ENCODE measurements around the gene SYNGR4. TPM values are rescaled to one million over a fixed set of nuclear protein-coding genes. Genes with fewer than 3 reads are reported as not detected.
A peak's percentile ranks its signal among the peaks of the same experiment; 100 is the strongest.

The SYNGR4 gene
- total RNA-seq, 2 donors from 2014 or later: not detected

GRCh38 chr19:48373567-48373966 lies 9.4 kb downstream of the SYNGR4 start:
- Histone ChIP-seq H3K27ac (no peak overlapping the region), H3K4me1 (peaks cover 3% of the 10 kb centered on the region), H3K27me3 (no peaks in the 10 kb centered on the region), H3K36me3 (no peaks in the 10 kb centered on the region), H3K9ac (ENCODE audit: low read depth in 2 of 2, low read length in 2 of 2) (no peak overlapping the region), H3K9me3 (no peaks in the 10 kb centered on the region), H3K4me3 (no peak overlapping the region)
- no peak for DNase-seq
- intact Hi-C loops (cut with DNase I): loop anchor here (10.0 kb wide), 1 partner anchor 309 kb away; no protein-coding TSS in a partner anchor
- TF ChIP-seq CTCF (IDR thresholded peaks at IDR 0.05): no peak

GRCh38 chr19:48378194-48378570 lies 14.0 kb downstream of the SYNGR4 start:
- no peak for DNase-seq
- Histone ChIP-seq H3K27ac (no peak overlapping the region), H3K4me1 (no peaks in the 10 kb centered on the region), H3K4me3 (no peak overlapping the region), H3K9me3 (no peaks in the 10 kb centered on the region), H3K36me3 (peaks cover under 1% of the 10 kb centered on the region), H3K27me3 (no peaks in the 10 kb centered on the region), H3K9ac (ENCODE audit: low read depth in 2 of 2, low read length in 2 of 2) (no peak overlapping the region)
- intact Hi-C loops (cut with DNase I): loop anchor here (10.0 kb wide), 1 partner anchor 313 kb away; no protein-coding TSS in a partner anchor
- TF ChIP-seq CTCF (IDR thresholded peaks at IDR 0.05): no peak

DNA sequence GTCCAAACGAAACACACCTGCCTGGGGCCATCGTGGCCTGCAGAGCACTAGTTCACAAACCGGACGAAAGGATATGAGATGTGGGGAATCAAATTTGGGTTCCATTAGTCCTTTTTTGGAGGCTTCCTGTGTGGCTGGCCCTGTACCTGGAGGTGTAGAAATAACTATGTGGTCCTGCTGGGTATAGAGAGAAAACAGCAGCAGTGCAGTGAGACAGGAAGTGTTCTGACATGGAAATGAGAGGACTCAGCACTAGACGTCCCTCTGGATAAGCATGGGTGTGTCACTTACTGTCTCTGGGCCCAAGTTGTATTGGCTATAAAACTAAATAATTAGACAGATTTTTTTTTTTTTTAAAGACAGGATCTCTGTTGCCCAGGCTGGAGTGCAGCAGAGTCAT lies 14.9 kb downstream of the SYNGR4 start:
- H3K4me1 ChIP-seq: no peaks in the 10 kb centered on the region
- no peaks in the 10 kb centered on the region for H3K9me3 ChIP-seq
- TF ChIP-seq CTCF (IDR thresholded peaks at IDR 0.05): no peak
- peak; percentile 26 for DNase-seq
- no peak overlapping the region for H3K4me3 ChIP-seq
- no peak overlapping the region for H3K27ac ChIP-seq
- peaks cover 5% of the 10 kb centered on the region for H3K36me3 ChIP-seq
- no peak overlapping the region for H3K9ac ChIP-seq (ENCODE audit: low read depth in 2 of 2, low read length in 2 of 2)
- no peaks in the 10 kb centered on the region for H3K27me3 ChIP-seq
- intact Hi-C loops (cut with DNase I): loop anchor here (10.0 kb wide), 1 partner anchor 314 kb away; no protein-coding TSS in a partner anchor

GRCh38 chr19:48381178-48381950 lies 17.2 kb downstream of the SYNGR4 start:
- H3K36me3 ChIP-seq: peaks cover 19% of the 10 kb centered on the region
- H3K4me1 ChIP-seq: no peaks in the 10 kb centered on the region
- no peak for DNase-seq
- H3K9ac ChIP-seq (ENCODE audit: low read depth in 2 of 2, low read length in 2 of 2): no peak overlapping the region
- no peak overlapping the region for H3K4me3 ChIP-seq
- no peaks in the 10 kb centered on the region for H3K27me3 ChIP-seq
- no peaks in the 10 kb centered on the region for H3K9me3 ChIP-seq
- TF ChIP-seq CTCF (IDR thresholded peaks at IDR 0.05): no peak
- intact Hi-C loops (cut with DNase I): no loop called here
- no peak overlapping the region for H3K27ac ChIP-seq

DNA sequence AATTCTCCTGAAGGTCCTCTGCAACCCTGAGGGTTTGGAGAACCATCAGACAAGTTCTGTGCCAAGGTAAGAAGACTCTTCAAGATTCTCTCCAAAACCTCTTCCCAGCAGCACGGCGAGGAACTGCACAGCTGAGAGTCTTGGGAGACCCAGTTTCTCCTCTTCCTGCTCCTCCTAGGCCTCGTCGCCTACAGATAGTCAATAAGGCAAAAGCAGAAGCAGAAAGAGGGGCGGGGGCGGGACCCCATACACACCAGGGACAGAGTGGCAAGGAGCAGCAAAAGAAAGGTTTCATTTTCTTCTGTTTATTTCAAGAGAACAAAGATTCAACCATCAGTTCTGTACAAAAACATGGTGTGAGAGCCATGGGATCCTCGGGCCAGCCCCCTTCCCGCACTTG lies 18.1 kb downstream of the SYNGR4 start:
- H3K9ac ChIP-seq (ENCODE audit: low read depth in 2 of 2, low read length in 2 of 2): no peak overlapping the region
- H3K4me3 ChIP-seq: no peak overlapping the region
- peaks cover 19% of the 10 kb centered on the region for H3K36me3 ChIP-seq
- no peaks in the 10 kb centered on the region for H3K9me3 ChIP-seq
- H3K4me1 ChIP-seq: no peaks in the 10 kb centered on the region
- no peak overlapping the region for H3K27ac ChIP-seq
- DNase-seq: no peak
- no peak for TF ChIP-seq CTCF (IDR thresholded peaks at IDR 0.05)
- H3K27me3 ChIP-seq: no peaks in the 10 kb centered on the region
- intact Hi-C loops (cut with DNase I): no loop called here

All from colonic mucosa (tissue), 4 donors.